Prostate gland (tissue), 2 donors: ENCODE measurements around the gene CEP97. TPM values are rescaled to one million over a fixed set of nuclear protein-coding genes. Genes with fewer than 3 reads are reported as not detected.

Experiments
- DNase-seq: peaks from one replicate; pipeline ENCODE4 v3.0.0-alpha.2; 2019; ENCODE audit warnings: low spot score
- H3K27ac ChIP-seq, 2 donors: fragments of 200-600 bp; sonication (generic); 2 replicates each; pipeline ENCODE4 v1.5.1; 2017 to 2019
- H3K27me3 ChIP-seq: fragments of 200-600 bp; sonication (generic); replicated peaks from 2 replicates; pipeline ENCODE4 v1.5.1; 2019; ENCODE audit not compliant: insufficient read depth
- H3K36me3 ChIP-seq, 2 donors: fragments of 200-600 bp; sonication (generic); 1 replicate in 1 of 2; 2 replicates in 1 of 2; pipeline versions ENCODE4 v1.5.1 to v1.8.1; 2017 to 2019
- H3K4me1 ChIP-seq: fragments of 200-600 bp; sonication (generic); replicated peaks from 2 replicates; pipeline ENCODE4 v1.5.1; 2019
- H3K4me3 ChIP-seq, 2 donors: fragments of 200-600 bp; sonication (generic); 2 replicates each; pipeline ENCODE4 v1.5.1; 2017 to 2019
- H3K9me3 ChIP-seq: fragments of 200-600 bp; sonication (generic); 2 replicates; pipeline ENCODE4 v1.5.1; 2017
- POLR2A ChIP-seq: fragments of 450-650 bp; IDR thresholded peaks from one replicate; pipeline ENCODE4 v1.6.1; 2016; ENCODE audit warnings: antibody characterized with exemption, mild to moderate bottlenecking
- POLR2AphosphoS5 ChIP-seq: sonication (generic); formaldehyde crosslinking; IDR thresholded peaks from one replicate; pipeline ENCODE4 v1.6.1; 2017; ENCODE audit warnings: antibody characterized with exemption
- WGBS: methylation state at CpG from one replicate; pipeline ENCODE4 v1.1.5; 2018; 5-methylcytosine and 5-hydroxymethylcytosine counted together
- intact Hi-C: fragments of 100-400 bp; cut with DNase I; formaldehyde crosslinking; loops from one replicate; pipeline ENCODE4 v1.14.2; 2022
- total RNA-seq, 2 donors: library from RNA; depleted of rRNA; stranded (reverse); fragments of >200 nt; gene quantifications; one replicate each; pipeline ENCODE4 v1.1.0, GENCODE V29; 2016
- TF ChIP-seq, protein P1 (sequence below), 4 experiments: fragments of 200-600 bp in 2 of 4; fragments of 450-650 bp in 2 of 4; sonication (generic) in 2 of 4; IDR thresholded peaks; 1 replicate in 3 of 4; 2 replicates in 1 of 4; pipeline ENCODE4 v1.5.1; 2016 to 2019; ENCODE audit warnings: antibody characterized with exemption in 4 of 4, mild to moderate bottlenecking in 2 of 4, moderate library complexity in 2 of 4

Gene CEP97
- total RNA-seq, 2 donors from 2014 or later = 5.5 to 14.7 TPM

DNA sequence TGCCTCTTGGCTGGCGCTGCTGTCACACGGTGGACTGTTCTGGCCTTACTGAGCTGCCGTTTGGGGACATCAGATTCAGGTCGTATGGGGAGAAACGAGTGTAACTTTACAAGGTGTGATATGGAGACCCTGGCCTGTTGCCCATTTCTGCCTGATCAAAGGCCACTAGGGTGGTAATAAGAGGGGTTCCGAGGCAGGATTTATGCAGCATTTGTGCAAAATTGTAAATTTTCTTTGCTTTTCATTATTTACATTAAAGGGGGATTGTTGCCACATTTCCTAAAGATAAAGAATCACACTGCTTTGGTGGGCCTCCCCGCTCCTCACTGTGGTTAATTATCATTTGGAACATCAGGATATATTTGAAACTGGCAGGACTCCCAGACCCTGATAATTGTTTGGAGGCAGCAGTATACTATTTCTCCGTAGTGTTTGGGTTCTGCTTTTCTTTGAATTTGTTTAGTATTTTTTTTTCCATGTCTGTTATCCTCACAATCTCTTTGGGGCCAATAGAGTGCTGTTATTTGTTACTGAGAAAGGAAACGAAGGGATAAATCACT, 55.5 kb downstream of the CEP97 start:
- H3K36me3 ChIP-seq = no peaks in the 10 kb centered on the region
- 3% methylated on average over 9 of the region's 9 CpGs for WGBS
- intact Hi-C loops = loop anchor here (1.0 to 10.0 kb wide), 3 partner anchors 56 to 205 kb away; partner anchors contain the start of genes CEP97, PCNP and RPL24
- no peak for DNase-seq
- peak overlapping the region; percentile 61 to 80 for H3K4me3 ChIP-seq
- no peaks in the 10 kb centered on the region for H3K9me3 ChIP-seq
- H3K27me3 ChIP-seq = no peaks in the 10 kb centered on the region
- no peaks in the 10 kb centered on the region for H3K4me1 ChIP-seq
- TF ChIP-seq, protein P1, sequence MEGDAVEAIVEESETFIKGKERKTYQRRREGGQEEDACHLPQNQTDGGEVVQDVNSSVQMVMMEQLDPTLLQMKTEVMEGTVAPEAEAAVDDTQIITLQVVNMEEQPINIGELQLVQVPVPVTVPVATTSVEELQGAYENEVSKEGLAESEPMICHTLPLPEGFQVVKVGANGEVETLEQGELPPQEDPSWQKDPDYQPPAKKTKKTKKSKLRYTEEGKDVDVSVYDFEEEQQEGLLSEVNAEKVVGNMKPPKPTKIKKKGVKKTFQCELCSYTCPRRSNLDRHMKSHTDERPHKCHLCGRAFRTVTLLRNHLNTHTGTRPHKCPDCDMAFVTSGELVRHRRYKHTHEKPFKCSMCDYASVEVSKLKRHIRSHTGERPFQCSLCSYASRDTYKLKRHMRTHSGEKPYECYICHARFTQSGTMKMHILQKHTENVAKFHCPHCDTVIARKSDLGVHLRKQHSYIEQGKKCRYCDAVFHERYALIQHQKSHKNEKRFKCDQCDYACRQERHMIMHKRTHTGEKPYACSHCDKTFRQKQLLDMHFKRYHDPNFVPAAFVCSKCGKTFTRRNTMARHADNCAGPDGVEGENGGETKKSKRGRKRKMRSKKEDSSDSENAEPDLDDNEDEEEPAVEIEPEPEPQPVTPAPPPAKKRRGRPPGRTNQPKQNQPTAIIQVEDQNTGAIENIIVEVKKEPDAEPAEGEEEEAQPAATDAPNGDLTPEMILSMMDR (IDR thresholded peaks at IDR 0.05) = no peak
- no peak for TF ChIP-seq POLR2A
- TF ChIP-seq POLR2AphosphoS5 = no peak
- peak overlapping the region; percentile 76 to 85 for H3K27ac ChIP-seq

DNA sequence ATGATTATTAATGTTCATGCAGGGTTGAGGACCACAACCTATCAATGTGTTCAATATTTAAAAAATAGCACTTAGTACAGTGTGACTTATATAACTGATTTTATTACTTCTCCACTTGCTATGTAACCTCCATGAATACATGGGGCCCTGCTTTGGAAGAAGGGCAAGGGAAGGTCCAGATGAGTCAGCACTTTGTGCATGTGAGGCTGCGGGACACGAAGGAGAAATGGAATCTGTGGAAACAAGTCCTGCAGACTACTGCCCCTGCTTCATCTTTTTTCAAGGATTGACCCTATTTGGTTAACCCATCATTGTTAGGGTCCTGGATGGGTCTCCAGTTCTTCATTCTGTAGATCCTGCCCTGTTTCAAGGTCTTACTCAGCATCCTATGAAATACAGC, 56.2 kb downstream of the CEP97 start:
- no peak for DNase-seq
- Histone ChIP-seq H3K4me3 (peak overlapping the region in 1 of 2 donors; percentile 61), H3K9me3 (no peaks in the 10 kb centered on the region), H3K27me3 (no peaks in the 10 kb centered on the region), H3K36me3 (no peaks in the 10 kb centered on the region), H3K27ac (peak overlapping the region; percentile 76 to 85), H3K4me1 (no peaks in the 10 kb centered on the region)
- intact Hi-C loops = no loop called here
- TF ChIP-seq POLR2AphosphoS5 = no peak
- TF ChIP-seq, protein P1 (IDR thresholded peaks at IDR 0.05) = no peak
- TF ChIP-seq POLR2A = no peak
- 49% methylated on average over 2 of the region's 2 CpGs for WGBS

GRCh38 chr3:101781166-101781565, 56.8 kb downstream of the CEP97 start:
- H3K4me1 ChIP-seq = no peaks in the 10 kb centered on the region
- H3K27me3 ChIP-seq = no peaks in the 10 kb centered on the region
- intact Hi-C loops = no loop called here
- H3K27ac ChIP-seq = peak overlapping the region in 1 of 2 donors; percentile 76
- TF ChIP-seq, protein P1 (IDR thresholded peaks at IDR 0.05) = no peak
- no peak for TF ChIP-seq POLR2A
- TF ChIP-seq POLR2AphosphoS5 = no peak
- H3K36me3 ChIP-seq = no peaks in the 10 kb centered on the region
- no peak for DNase-seq
- no peak overlapping the region for H3K4me3 ChIP-seq
- H3K9me3 ChIP-seq = no peaks in the 10 kb centered on the region

DNA sequence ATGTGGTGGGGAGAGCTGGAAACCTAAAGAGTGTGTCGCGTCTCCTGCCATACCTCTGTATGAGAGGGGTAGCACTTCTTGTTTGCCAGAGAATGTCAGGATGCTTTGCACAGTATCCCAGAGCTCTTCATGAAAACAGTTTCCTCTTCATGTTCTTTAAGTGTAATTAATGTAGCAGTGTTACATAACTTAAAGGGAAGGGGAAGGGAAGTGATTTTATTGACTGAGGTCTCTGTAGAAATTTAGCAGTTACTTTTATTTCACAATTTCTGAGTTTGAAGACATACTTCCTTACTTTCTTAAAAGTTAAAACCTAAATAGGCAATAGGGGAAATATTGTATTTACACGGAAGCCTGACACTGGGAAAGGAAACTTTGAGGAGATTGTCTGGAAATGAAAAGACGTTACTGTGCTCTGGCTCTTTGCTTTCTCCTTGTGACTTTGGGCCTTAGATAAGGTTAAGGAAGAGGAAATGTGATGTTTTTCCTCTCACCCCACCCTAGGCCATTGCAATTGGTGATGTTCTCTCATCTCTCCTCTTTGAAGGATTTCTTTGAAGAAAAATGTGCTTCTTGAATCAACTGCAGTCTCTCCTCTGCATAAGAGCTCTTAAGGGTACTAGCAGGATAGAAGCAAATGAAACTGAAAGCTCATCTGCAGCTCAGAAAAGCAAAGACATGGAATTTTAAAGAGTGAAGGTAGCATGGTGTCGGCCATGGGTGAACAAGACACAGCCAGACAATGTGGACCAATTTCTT, 60.6 kb downstream of the CEP97 start:
- H3K9me3 ChIP-seq = no peaks in the 10 kb centered on the region
- TF ChIP-seq POLR2AphosphoS5 = no peak
- TF ChIP-seq, protein P1 (IDR thresholded peaks at IDR 0.05) = no peak
- no peak for TF ChIP-seq POLR2A
- no peaks in the 10 kb centered on the region for H3K27me3 ChIP-seq
- intact Hi-C loops = no loop called here
- H3K36me3 ChIP-seq = no peaks in the 10 kb centered on the region
- WGBS = 83% methylated on average over 5 of the region's 5 CpGs
- H3K27ac ChIP-seq = no peak overlapping the region
- no peaks in the 10 kb centered on the region for H3K4me1 ChIP-seq
- H3K4me3 ChIP-seq = no peak overlapping the region
- DNase-seq = no peak

GRCh38 chr3:101791778-101792177, 67.4 kb downstream of the CEP97 start:
- Histone ChIP-seq H3K4me1 (no peaks in the 10 kb centered on the region), H3K27me3 (no peaks in the 10 kb centered on the region), H3K4me3 (no peak overlapping the region), H3K9me3 (no peaks in the 10 kb centered on the region), H3K36me3 (no peaks in the 10 kb centered on the region), H3K27ac (no peak overlapping the region)
- intact Hi-C loops = no loop called here
- DNase-seq = no peak
- no peak for TF ChIP-seq POLR2AphosphoS5
- TF ChIP-seq, protein P1 (IDR thresholded peaks at IDR 0.05) = no peak
- TF ChIP-seq POLR2A = no peak
- 88% methylated on average over 4 of the region's 4 CpGs for WGBS
